Glutamatergic neuron (in vitro differentiated cells): ENCODE data around the gene NGEF. TPM values are rescaled to one million over a fixed set of nuclear protein-coding genes. Genes with fewer than 3 reads are reported as not detected.

Experiments used
- DNase-seq: peaks from one replicate; pipeline ENCODE4 v3.0.0; 2022
- H3K27ac Mint-ChIP-seq: one replicate; pipeline ENCODE4 v1.8.0; 2020; ENCODE audit warnings: mild to moderate bottlenecking, mixed read lengths, inconsistent platforms; ENCODE audit not compliant: unreplicated experiment
- H3K27me3 Mint-ChIP-seq: one replicate; pipeline ENCODE4 v1.8.0; 2020; ENCODE audit warnings: mild to moderate bottlenecking, moderate library complexity, mixed read lengths, inconsistent platforms; ENCODE audit not compliant: unreplicated experiment
- H3K36me3 Mint-ChIP-seq: one replicate; pipeline ENCODE4 v1.8.0; 2020; ENCODE audit warnings: mild to moderate bottlenecking, mixed read lengths, inconsistent platforms; ENCODE audit not compliant: unreplicated experiment
- H3K4me1 Mint-ChIP-seq: one replicate; pipeline ENCODE4 v1.8.0; 2020; ENCODE audit warnings: mild to moderate bottlenecking, low read depth, mixed read lengths, inconsistent platforms; ENCODE audit not compliant: unreplicated experiment
- H3K4me3 Mint-ChIP-seq: one replicate; pipeline ENCODE4 v1.8.0; 2020; ENCODE audit warnings: mild to moderate bottlenecking, mixed read lengths, inconsistent platforms; ENCODE audit not compliant: unreplicated experiment
- H3K9me3 Mint-ChIP-seq: one replicate; pipeline ENCODE4 v1.8.0; 2020; ENCODE audit warnings: mild to moderate bottlenecking, moderate library complexity, mixed read lengths, inconsistent platforms; ENCODE audit not compliant: unreplicated experiment
- CTCF ChIP-seq: fragments of 200-600 bp; sonication (generic); IDR thresholded peaks from one replicate; pipeline ENCODE4 v1.5.0; 2021; ENCODE audit not compliant: partially characterized antibody, unreplicated experiment
- total RNA-seq: library from RNA; stranded (reverse); fragmentation: NEBNext Ultra II Directional; extraction: Animal tissue kit (Norgen Biotek cat#: 25700); gene quantifications from one replicate; pipeline ENCODE4 v1.2.1, GENCODE V29; 2021; ENCODE audit not compliant: unreplicated experiment

NGEF gene
- total RNA-seq, 1 donor from 2014 or later: 7.2 TPM

GRCh38 chr2:232870766-232871371 lies 142.2 kb downstream of the NGEF start:
- Mint-ChIP-seq H3K27me3 (peaks cover 7% of the 10 kb centered on the region), H3K36me3 (no peaks in the 10 kb centered on the region), H3K9me3 (no peaks in the 10 kb centered on the region), H3K4me1 (peaks cover 1% of the 10 kb centered on the region), H3K4me3 (no peak overlapping the region), H3K27ac (no peak overlapping the region)
- DNase-seq: no peak
- TF ChIP-seq CTCF: no peak

- peaks cover 1% of the 10 kb centered on the region for H3K4me1 Mint-ChIP-seq
- TF ChIP-seq CTCF: no peak
- no peaks in the 10 kb centered on the region for H3K9me3 Mint-ChIP-seq
- no peak within 1 kb of the TSS for H3K4me3 Mint-ChIP-seq
- no peak within 1 kb of the TSS for H3K27ac Mint-ChIP-seq
- H3K27me3 Mint-ChIP-seq: peaks cover 2% of the 10 kb centered on the region
- no peak for DNase-seq
- H3K36me3 Mint-ChIP-seq: no peaks in the 10 kb centered on the region
Observed at GRCh38 chr2:232870018-232870765, 142.9 kb downstream of the NGEF start, which contains the start of gene SNORC. SNORC (plus strand) TSS chr2:232870264; CDS start chr2:232870342, 78 bp downstream.

GRCh38 chr2:232869138-232870017 lies 143.7 kb downstream of the NGEF start:
- Mint-ChIP-seq H3K27me3 (peaks cover 2% of the 10 kb centered on the region), H3K27ac (no peak overlapping the region), H3K4me1 (peaks cover 1% of the 10 kb centered on the region), H3K4me3 (no peak overlapping the region), H3K9me3 (no peaks in the 10 kb centered on the region), H3K36me3 (no peaks in the 10 kb centered on the region)
- no peak for TF ChIP-seq CTCF
- DNase-seq: no peak

GRCh38 chr2:232866104-232866503 lies 147.0 kb downstream of the NGEF start:
- H3K9me3 Mint-ChIP-seq: no peaks in the 10 kb centered on the region
- H3K27ac Mint-ChIP-seq: no peak overlapping the region
- no peaks in the 10 kb centered on the region for H3K36me3 Mint-ChIP-seq
- H3K4me3 Mint-ChIP-seq: no peak overlapping the region
- H3K27me3 Mint-ChIP-seq: peaks cover 2% of the 10 kb centered on the region
- H3K4me1 Mint-ChIP-seq: peaks cover 1% of the 10 kb centered on the region
- no peak for DNase-seq
- no peak for TF ChIP-seq CTCF
